Measurements from ENCODE around the gene CCDC27.
A peak's percentile ranks its signal among the peaks of the same experiment; 100 is the strongest.
"Not testable (repeated sequence)": the region's sequence is repeated elsewhere in the genome, so short reads cannot be mapped to it uniquely, and the experiment has no call there.

CCDC27 gene

GRCh38 chr1:3746389-3746829 lies 5.8 kb upstream of the CCDC27 start:
- no peak for DNase-seq (ENCODE audit: low spot score)
- TF ChIP-seq CTCF (IDR thresholded peaks at IDR 0.05) = no peak
- Histone ChIP-seq H3K4me3 (peak overlapping the region; percentile 71), H3K27ac (peak overlapping the region; percentile 51 to 80)

GRCh38 chr1:3746830-3747521 lies 5.3 kb upstream of the CCDC27 start:
- TF ChIP-seq CTCF (IDR thresholded peaks at IDR 0.05) = no peak
- peak; percentile 89 for DNase-seq (ENCODE audit: low spot score)
- Histone ChIP-seq H3K27ac (peak overlapping the region; percentile 51 to 80), H3K4me3 (peak overlapping the region; percentile 71)

GRCh38 chr1:3747522-3747848 lies 4.8 kb upstream of the CCDC27 start:
- Histone ChIP-seq H3K27ac (peak overlapping the region in 1 of 2 donors; percentile 80), H3K4me3 (peak overlapping the region; percentile 71)
- no peak for DNase-seq (ENCODE audit: low spot score)
- no peak for TF ChIP-seq CTCF (IDR thresholded peaks at IDR 0.05)

- DNase-seq (ENCODE audit: low spot score) = no peak
- no peak for TF ChIP-seq CTCF (IDR thresholded peaks at IDR 0.05)
- Histone ChIP-seq H3K4me3 (peak overlapping the region; percentile 71), H3K27ac (no peak overlapping the region)
Observed at GRCh38 chr1:3747903-3748302, 4.3 kb upstream of the CCDC27 start.

- not testable (repeated sequence) for DNase-seq (ENCODE audit: low spot score); H3K27ac ChIP-seq; H3K4me3 ChIP-seq
Observed at GRCh38 chr1:3748316-3748900, 3.8 kb upstream of the CCDC27 start.

- H3K27ac ChIP-seq = no peak overlapping the region
- TF ChIP-seq CTCF (IDR thresholded peaks at IDR 0.05) = no peak
- DNase-seq (ENCODE audit: low spot score) = no peak
- H3K4me3 ChIP-seq = no peak overlapping the region
Observed at GRCh38 chr1:3749512-3749911, 2.7 kb upstream of the CCDC27 start.

GRCh38 chr1:3750741-3751140 lies 1.5 kb upstream of the CCDC27 start:
- Histone ChIP-seq H3K27ac (no peak overlapping the region), H3K4me3 (no peak overlapping the region)
- TF ChIP-seq CTCF (IDR thresholded peaks at IDR 0.05) = no peak
- DNase-seq (ENCODE audit: low spot score) = no peak
